Activated naive CD4-positive, alpha-beta T cell treated with anti-CD3 and anti-CD28 coated beads for 36 hours (primary cell): ENCODE results near the gene RPL12. TPM values are rescaled to one million over a fixed set of nuclear protein-coding genes. Genes with fewer than 3 reads are reported as not detected.
A peak's percentile ranks its signal among the peaks of the same experiment; 100 is the strongest.

Experiments used
- CTCF ChIA-PET: fragments of 350-600 bp; sonication (Branson Sonifier 250); formaldehyde crosslinking; loops from one replicate; lab custom pipeline; 2021; ENCODE audit warnings: antibody characterized with exemption; lab: Charles Lee
- DNase-seq: peaks from one replicate; pipeline ENCODE4 v3.0.0-alpha.2; 2020
- H3K27ac Mint-ChIP-seq: one replicate; pipeline ENCODE4 v1.8.0; 2021; ENCODE audit warnings: mild to moderate bottlenecking, mixed read lengths
- H3K27me3 Mint-ChIP-seq: one replicate; pipeline ENCODE4 v1.8.0; 2021; ENCODE audit warnings: low read depth, mixed read lengths
- H3K36me3 Mint-ChIP-seq: one replicate; pipeline ENCODE4 v1.8.0; 2021; ENCODE audit warnings: low read depth, mixed read lengths
- H3K4me1 Mint-ChIP-seq: one replicate; pipeline ENCODE4 v1.8.0; 2021; ENCODE audit warnings: low read depth, mixed read lengths
- H3K4me3 Mint-ChIP-seq: one replicate; pipeline ENCODE4 v1.8.0; 2021; ENCODE audit warnings: mild to moderate bottlenecking, moderate library complexity, mixed read lengths
- H3K9me3 Mint-ChIP-seq: one replicate; pipeline ENCODE4 v1.8.0; 2021; ENCODE audit warnings: mixed read lengths
- intact Hi-C: fragments of 100-400 bp; cut with micrococcal nuclease; formaldehyde crosslinking; loops from one replicate; pipeline ENCODE4 v1.15.1; 2023
- total RNA-seq, 2 experiments: library from RNA; stranded (reverse); gene quantifications; one replicate each; pipeline ENCODE4 v1.2.3, GENCODE V29; 2021

The RPL12 gene
- total RNA-seq, 2 experiments from 2014 or later, result 3,038 to 3,119 TPM

- no peak for DNase-seq
- H3K4me1 Mint-ChIP-seq, result peaks cover 44% of the 10 kb centered on the region
- intact Hi-C loops, result no loop called here
Measured at GRCh38 chr9:127448112-127448805, 2.9 kb downstream of the RPL12 start.

DNA sequence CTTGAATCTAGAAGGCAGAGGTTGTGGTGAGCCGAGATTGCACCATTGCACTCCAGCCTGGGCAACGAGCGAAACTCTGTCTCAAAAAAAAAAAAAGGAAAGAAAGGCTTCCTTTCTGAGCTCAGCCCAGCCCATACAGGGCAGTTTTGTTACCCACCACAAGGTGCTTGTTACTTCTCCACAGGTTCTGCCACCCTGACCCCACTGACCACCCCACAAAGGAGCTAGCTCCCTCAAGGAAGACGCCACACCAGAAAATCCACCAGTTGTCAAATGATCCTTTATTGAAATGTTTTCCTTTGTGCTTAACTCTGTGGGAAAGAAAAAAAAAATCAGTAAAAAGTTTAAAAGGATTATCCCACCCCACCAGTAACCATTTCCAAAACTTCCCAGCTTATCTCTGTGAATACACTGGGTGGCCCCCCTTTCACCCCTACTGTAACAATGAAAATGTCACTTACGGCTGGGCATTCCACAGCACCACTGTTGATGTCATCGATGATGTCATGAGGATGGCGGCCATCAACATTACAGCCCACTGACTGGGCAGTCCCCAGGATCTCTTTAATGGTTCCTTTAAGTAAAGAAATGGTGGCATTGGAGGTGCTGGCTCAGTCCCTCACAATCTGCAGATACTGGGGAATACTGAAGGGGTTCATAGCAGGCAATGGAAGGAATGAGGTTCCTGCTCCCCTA lies 3.6 kb downstream of the RPL12 start:
- Mint-ChIP-seq H3K9me3 (peaks cover 18% of the 10 kb centered on the region), H3K4me1 (peaks cover 43% of the 10 kb centered on the region), H3K36me3 (peaks cover 79% of the 10 kb centered on the region), H3K27me3 (no peaks in the 10 kb centered on the region), H3K27ac (peak overlapping the region; percentile 95), H3K4me3 (peak overlapping the region; percentile 89)
- intact Hi-C loops, result no loop called here
- CTCF ChIA-PET, result interaction anchor here (0.6 kb wide), 1 partner anchor 138 kb away, joined by 3 read pairs; no protein-coding TSS in a partner anchor
- no peak for DNase-seq

More at GRCh38 chr9:127448112-127448805, 2.9 kb downstream of the RPL12 start:
- Mint-ChIP-seq H3K4me3 (peak overlapping the region; percentile 89), H3K27ac (peak overlapping the region; percentile 95), H3K9me3 (peaks cover 18% of the 10 kb centered on the region), H3K27me3 (no peaks in the 10 kb centered on the region), H3K36me3 (peaks cover 76% of the 10 kb centered on the region)
- CTCF ChIA-PET, result interaction anchor here (0.6 kb wide), 1 partner anchor 139 kb away, joined by 3 read pairs; no protein-coding TSS in a partner anchor

- intact Hi-C loops, result loop anchor here (1.0 kb wide), 1 partner anchor 21 kb away; no protein-coding TSS in a partner anchor
- H3K9me3 Mint-ChIP-seq, result peaks cover 18% of the 10 kb centered on the region
- peaks cover 39% of the 10 kb centered on the region for H3K4me1 Mint-ChIP-seq
- H3K27me3 Mint-ChIP-seq, result no peaks in the 10 kb centered on the region
- CTCF ChIA-PET, result no interaction called here
- H3K36me3 Mint-ChIP-seq, result peaks cover 81% of the 10 kb centered on the region
- no peak overlapping the region for H3K4me3 Mint-ChIP-seq
- DNase-seq, result no peak
- H3K27ac Mint-ChIP-seq, result peak overlapping the region; percentile 95
Measured at GRCh38 chr9:127446713-127447415, 4.3 kb downstream of the RPL12 start.

DNA sequence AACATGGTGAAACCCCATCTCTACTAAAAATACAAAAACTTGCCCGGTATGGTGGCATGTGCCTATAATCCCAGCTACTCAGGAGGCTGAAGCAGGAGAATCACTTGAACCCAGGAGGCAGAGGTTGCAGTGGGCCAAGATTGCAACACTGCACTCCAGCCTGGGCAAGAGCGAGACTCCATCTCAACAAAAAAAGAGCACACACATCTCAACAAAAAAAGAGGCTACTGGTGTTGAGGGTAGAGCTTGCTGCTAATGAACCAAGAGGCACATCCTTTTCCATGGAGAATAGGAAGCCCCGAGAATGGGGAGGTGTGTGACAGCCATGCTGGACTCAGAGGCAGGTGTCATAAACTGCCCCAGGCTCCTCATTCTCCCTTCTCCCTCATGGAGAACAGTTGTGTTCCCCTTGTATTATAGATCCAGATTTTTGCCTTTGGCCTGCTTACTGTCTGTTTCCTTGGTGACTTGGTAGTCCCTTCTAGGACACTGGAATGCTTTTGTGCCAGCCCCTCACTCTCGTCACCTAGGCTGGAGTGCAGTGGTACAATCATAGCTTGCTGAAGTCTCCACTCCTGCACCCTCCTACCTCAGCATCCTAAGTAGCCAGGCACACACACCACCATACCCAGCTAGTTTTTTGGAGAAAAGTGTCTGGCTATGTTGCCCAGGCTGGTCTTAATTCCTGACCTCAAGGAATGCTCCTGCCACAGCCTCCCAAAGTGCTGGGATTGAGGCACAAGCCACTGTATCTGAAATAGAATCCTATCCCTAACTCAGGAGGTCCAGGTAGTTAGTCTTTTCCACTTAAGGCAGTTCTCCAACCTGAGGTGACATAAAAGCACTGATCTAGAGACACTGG lies 5.1 kb downstream of the RPL12 start:
- Mint-ChIP-seq H3K27ac (peak overlapping the region; percentile 95), H3K4me3 (peak overlapping the region; percentile 7), H3K9me3 (peaks cover 18% of the 10 kb centered on the region), H3K27me3 (no peaks in the 10 kb centered on the region), H3K36me3 (peaks cover 84% of the 10 kb centered on the region), H3K4me1 (peaks cover 38% of the 10 kb centered on the region)
- CTCF ChIA-PET, result no interaction called here
- DNase-seq, result no peak
- intact Hi-C loops, result loop anchor here (1.0 kb wide), 1 partner anchor 20 kb away; no protein-coding TSS in a partner anchor

- Mint-ChIP-seq H3K27me3 (no peaks in the 10 kb centered on the region), H3K36me3 (peaks cover 84% of the 10 kb centered on the region), H3K4me3 (no peak overlapping the region), H3K4me1 (peaks cover 38% of the 10 kb centered on the region), H3K27ac (peak overlapping the region; percentile 95), H3K9me3 (peaks cover 18% of the 10 kb centered on the region)
- no peak for DNase-seq
- CTCF ChIA-PET, result no interaction called here
- intact Hi-C loops, result no loop called here
Measured at GRCh38 chr9:127444921-127445850, 6.0 kb downstream of the RPL12 start.

GRCh38 chr9:127444283-127444920 lies 6.8 kb downstream of the RPL12 start:
- DNase-seq, result no peak
- Mint-ChIP-seq H3K4me3 (no peak overlapping the region), H3K27me3 (no peaks in the 10 kb centered on the region), H3K9me3 (peaks cover 18% of the 10 kb centered on the region), H3K36me3 (peaks cover 78% of the 10 kb centered on the region), H3K4me1 (peaks cover 31% of the 10 kb centered on the region), H3K27ac (peak overlapping the region; percentile 46)
- CTCF ChIA-PET, result no interaction called here
- intact Hi-C loops, result no loop called here

DNA sequence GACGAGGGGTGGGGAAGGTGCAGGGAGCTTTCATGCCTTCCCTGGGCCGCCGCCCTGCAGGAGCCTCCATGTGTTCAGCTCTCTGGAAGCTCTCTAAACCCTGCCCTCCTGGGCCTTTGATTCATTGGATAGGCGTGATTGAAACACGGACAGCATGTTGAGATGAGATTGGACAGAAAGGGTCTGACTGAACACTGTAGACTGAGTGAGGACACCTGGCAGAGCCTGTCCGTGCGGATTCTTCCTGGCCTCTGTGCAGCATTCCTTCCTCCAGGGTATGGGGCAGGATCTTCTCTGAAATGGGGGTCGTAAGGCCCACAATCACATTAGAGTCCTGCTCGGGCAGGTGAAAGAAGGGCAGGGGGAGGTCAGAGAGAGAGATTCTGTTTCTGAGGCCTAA lies 12.8 kb downstream of the RPL12 start:
- no peak for DNase-seq
- Mint-ChIP-seq H3K36me3 (peaks cover 62% of the 10 kb centered on the region), H3K27ac (no peak overlapping the region), H3K4me1 (peaks cover 2% of the 10 kb centered on the region), H3K4me3 (no peak overlapping the region), H3K9me3 (no peaks in the 10 kb centered on the region), H3K27me3 (no peaks in the 10 kb centered on the region)
- CTCF ChIA-PET, result no interaction called here
- intact Hi-C loops, result no loop called here

DNA sequence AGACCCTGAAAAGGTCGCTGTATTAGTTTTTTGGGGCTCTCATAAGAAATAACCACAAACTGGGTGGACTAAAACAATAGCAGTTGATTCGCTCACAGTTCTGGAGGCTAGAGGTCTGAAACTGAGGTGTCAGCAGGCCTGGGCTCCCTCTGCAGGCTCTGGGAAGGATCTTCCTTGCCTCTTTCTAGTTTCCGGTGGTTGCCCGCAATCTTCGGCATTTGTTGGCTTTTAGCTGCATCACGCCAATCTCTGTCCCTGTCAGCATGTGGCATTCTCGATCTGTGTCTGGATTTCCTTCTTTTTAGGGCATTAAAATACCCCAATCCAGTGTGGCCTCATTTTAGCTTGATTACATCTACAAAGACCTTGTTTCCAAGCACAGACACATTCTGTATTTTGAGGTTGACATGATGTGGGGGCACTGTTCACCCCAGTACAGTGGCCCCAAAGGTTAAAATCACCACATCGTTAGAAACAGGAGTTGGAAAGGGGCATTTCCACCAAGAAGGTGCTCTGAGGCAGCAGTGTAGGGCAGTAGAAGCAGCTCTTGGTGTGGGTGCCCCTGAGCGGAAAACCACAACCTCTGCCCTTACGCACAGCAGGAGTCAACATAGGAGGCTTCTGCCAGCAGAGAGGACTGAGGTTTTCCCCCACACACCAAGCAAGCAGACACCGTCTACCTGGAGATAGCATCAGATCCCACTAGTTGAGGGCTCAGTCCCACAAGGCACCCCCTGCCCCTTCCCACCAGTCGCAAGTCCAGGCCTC lies 13.5 kb downstream of the RPL12 start:
- intact Hi-C loops, result no loop called here
- Mint-ChIP-seq H3K4me1 (peaks cover 2% of the 10 kb centered on the region), H3K9me3 (no peaks in the 10 kb centered on the region), H3K36me3 (peaks cover 63% of the 10 kb centered on the region), H3K27ac (no peak overlapping the region), H3K4me3 (no peak overlapping the region), H3K27me3 (no peaks in the 10 kb centered on the region)
- CTCF ChIA-PET, result no interaction called here
- DNase-seq, result no peak

GRCh38 chr9:127430415-127430814 lies 20.8 kb downstream of the RPL12 start:
- H3K9me3 Mint-ChIP-seq, result no peaks in the 10 kb centered on the region
- no peak overlapping the region for H3K27ac Mint-ChIP-seq
- H3K4me1 Mint-ChIP-seq, result peaks cover 45% of the 10 kb centered on the region
- H3K36me3 Mint-ChIP-seq, result peaks cover 55% of the 10 kb centered on the region
- H3K4me3 Mint-ChIP-seq, result no peak overlapping the region
- CTCF ChIA-PET, result no interaction called here
- no peak for DNase-seq
- H3K27me3 Mint-ChIP-seq, result no peaks in the 10 kb centered on the region
- intact Hi-C loops, result no loop called here

DNA sequence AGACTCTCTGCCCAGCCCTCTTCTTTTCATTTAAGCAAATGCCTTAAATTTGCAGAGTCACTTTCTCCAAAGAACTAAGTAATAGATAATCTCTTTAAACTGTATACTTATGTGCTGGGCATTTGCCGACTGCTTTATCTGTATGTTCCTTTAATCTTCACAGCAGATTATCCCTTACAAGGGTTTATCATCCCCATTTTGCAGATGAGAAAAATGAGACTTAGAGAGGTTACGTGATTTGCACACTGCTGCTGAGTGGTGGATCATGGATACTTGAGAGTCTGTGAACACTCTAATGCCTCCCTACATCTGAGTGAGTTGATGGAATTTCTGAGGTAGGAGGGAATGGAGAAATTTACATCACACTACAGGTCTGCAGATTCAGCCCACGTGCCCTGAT lies 22.9 kb downstream of the RPL12 start:
- Mint-ChIP-seq H3K4me3 (no peak overlapping the region), H3K27me3 (no peaks in the 10 kb centered on the region), H3K9me3 (no peaks in the 10 kb centered on the region), H3K36me3 (peaks cover 44% of the 10 kb centered on the region), H3K27ac (peak overlapping the region; percentile 13), H3K4me1 (peaks cover 55% of the 10 kb centered on the region)
- intact Hi-C loops, result loop anchor here (5.0 kb wide), 1 partner anchor 621 kb away; the partner anchor contains the start of gene ZBTB43
- no peak for DNase-seq
- CTCF ChIA-PET, result no interaction called here
